Measurements from ENCODE around the gene ACOT11.

ACOT11 gene

DNA sequence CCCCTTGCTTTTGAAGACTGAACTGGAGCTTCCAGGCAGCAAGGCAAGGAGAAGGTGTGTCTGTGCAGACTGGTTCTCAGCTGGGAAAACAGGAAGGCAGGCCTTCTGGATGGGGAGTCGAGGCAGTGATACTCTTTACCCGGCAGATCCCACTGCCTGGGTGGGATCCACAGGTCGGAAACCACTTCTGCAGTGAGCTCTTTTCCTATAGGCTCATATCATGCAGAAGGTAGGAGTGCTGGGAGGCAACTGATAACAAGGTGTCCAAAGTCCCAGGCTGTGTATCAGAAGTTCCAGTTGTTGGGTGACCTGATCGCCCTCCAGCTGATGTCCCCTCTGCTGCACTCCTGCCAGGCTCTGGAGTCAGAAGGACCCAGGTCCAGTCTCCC lies 17.1 kb downstream of the ACOT11 start:
- H3K4me3 ChIP-seq (ENCODE audit: low read length): no peak overlapping the region
- no peak for TF ChIP-seq ZNF274 (IDR thresholded peaks at IDR 0.05; ENCODE audit: low read depth, low read length)

DNA sequence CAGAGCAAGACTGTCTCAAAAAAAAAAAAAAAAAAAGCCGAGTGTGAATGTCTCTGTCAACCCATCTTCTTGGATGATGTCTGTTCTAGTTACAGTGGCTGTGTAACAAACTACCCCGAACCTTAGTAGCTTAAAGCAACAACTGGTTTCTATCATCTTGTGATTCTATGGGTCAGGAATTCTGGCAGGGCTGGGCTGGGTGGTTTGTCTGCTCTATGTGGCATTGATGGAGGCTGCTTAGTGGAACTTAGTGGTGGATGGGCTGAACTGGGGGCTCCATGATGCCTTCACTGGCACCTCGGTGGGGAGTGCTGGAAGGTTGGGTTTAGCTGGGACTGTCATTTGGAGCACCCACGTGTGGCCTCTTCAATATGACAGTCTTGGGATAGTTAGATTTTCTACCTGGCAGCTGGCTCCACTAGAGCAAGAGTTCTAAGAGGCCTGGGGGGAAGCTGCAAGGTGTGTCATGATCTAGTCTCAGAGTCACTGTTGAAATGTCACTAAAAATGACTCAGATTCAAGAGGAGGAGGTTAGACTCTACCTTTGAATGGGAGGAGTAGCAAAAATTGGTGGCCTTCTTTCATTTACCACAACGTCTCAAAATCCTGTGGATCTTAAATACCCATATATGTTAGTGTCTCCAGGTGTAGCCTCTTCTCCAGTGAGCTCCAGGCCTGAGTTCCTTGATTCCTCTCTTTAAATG lies 18.6 kb downstream of the ACOT11 start:
- TF ChIP-seq ZNF274 (IDR thresholded peaks at IDR 0.05; ENCODE audit: low read depth, low read length): no peak
- H3K4me3 ChIP-seq (ENCODE audit: low read length): no peak overlapping the region

DNA sequence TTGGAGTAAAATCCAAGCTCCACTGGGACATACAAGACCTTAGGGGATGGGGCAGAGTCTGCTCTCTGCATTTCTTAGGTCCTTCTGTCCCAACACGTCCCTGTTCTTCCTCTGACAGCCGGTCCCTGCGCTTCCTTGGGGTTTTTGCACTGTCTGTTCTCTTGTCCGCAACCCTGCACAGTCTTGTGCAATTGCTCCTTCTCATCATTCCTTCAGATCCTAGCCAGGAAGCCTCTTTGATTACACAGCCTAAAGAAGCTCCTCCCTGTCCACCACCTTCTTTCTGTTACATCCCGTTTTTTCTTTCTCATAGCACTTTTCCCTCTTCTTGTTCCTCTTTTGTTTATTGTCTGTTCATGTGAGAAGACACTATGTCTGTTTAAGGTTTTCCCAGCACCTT lies 19.9 kb downstream of the ACOT11 start:
- TF ChIP-seq ZNF274 (IDR thresholded peaks at IDR 0.05; ENCODE audit: low read depth, low read length): no peak
- H3K4me3 ChIP-seq (ENCODE audit: low read length): no peak overlapping the region

DNA sequence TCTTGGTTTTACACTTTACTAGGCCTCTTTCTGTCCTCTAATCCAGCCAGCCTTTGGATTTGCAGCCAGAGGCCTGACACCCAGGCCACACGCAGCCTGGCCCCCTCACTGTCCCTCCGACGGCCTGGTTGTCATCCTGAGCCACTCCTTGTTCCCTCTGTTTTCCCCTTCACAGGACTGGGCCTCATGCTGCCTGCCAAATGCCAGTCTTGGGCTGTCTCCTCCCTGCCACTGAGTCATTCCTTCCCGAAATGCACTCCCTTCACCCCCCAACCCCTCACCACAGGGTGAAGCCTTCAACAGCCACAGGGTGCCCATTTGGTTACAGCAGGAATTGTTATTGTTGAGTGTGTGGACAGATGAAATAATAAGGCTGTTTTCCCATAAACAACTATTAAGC lies 21.3 kb downstream of the ACOT11 start:
- H3K4me3 ChIP-seq (ENCODE audit: low read length): no peak overlapping the region
- TF ChIP-seq ZNF274 (IDR thresholded peaks at IDR 0.05; ENCODE audit: low read depth, low read length): no peak

DNA sequence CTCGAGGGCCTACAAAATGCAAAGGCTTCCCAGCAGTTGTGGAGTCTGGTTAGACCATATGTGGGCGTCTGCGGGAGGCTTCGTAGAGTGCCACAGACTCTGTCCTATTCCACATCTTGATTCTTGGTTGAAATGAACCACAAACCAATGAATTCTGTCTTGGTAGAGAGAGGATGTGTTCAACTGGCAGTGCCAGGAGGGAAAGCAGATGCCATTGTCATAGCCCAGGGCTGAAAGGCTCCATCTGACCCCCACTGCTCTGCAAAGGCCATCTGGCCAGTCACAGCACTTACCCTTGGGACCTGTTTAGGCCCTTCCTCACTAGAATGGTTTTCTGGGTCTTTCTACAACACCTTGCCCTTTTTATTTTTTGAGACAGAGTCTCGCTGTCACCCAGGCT lies 22.1 kb downstream of the ACOT11 start:
- no peak for TF ChIP-seq ZNF274 (IDR thresholded peaks at IDR 0.05; ENCODE audit: low read depth, low read length)
- no peak overlapping the region for H3K4me3 ChIP-seq (ENCODE audit: low read length)

DNA sequence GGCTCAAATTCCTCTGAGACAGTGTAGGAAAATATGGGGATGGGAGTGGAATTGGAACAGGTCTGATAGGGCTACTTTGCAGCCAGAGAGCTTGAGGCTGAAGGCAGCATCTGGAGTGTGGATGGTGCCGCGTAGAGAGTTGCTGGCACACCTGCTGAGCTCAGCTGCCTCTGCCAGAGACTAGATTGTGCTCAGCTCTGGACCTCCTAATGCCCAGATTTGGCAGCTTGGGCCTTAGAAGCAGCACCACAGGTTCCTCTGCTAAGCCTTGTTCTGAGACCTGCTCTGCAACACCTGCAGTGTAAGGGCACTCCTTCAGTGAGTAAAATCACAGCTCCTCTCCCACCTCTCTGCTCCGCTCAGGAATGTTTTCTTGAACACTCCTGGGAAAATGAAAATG lies 23.3 kb downstream of the ACOT11 start:
- no peak overlapping the region for H3K4me3 ChIP-seq (ENCODE audit: low read length)
- no peak for TF ChIP-seq ZNF274 (IDR thresholded peaks at IDR 0.05; ENCODE audit: low read depth, low read length)

DNA sequence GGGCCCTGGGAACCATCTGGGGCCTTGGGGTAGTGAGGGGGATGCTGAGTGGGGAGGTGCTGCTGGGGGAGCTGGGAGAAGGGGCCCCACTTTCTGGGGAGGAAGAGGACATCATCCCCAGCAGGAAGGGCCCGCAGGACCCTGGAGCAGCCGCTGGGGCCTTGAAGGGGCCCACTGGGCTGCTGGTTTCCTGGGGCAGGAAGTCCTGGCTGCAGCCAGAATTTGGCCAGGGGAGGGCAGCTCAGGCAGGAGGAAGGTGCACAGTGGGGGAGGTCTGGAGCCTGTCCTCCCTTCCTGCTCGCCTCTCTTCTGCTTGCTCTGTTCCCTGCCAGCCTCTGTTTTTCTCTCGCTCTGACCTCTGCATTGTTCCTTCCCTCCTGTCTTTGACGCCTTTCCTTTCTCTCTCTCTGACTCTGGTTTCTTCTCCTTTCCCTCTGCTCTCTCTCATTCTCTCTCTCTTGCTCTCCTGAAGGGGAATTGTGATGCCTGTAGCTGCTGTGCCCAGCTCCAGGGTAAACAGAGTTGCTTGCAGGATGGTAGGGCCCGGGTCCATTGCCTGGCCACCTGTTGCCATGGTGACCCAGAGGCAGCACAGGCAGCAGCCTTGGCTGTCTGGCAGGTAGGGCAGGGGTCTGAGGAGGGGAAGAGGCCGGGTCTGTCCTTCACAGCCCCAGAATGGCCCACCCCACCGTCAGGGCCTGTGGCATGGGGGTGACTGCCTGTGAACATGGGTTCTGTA lies 23.9 kb downstream of the ACOT11 start:
- no peak overlapping the region for H3K4me3 ChIP-seq (ENCODE audit: low read length)
- TF ChIP-seq ZNF274 (IDR thresholded peaks at IDR 0.05; ENCODE audit: low read depth, low read length): no peak

DNA sequence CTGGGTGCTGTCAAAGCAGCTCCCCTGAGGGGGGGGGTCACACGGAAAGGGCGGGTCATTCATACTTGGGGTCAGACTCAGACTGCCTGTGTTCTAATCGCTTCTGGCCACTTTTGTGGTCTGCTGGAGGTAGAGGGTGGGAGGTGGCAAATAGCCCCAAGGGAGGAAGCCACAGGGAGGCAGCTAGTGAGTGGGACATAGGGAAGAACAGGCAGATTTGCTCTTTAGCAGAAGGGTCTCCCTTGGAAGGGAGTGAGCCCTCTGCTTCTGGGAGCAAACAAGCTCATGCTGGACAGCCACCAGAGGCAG lies 24.5 kb downstream of the ACOT11 start:
- no peak for TF ChIP-seq ZNF274 (IDR thresholded peaks at IDR 0.05; ENCODE audit: low read depth, low read length)
- no peak overlapping the region for H3K4me3 ChIP-seq (ENCODE audit: low read length)

DNA sequence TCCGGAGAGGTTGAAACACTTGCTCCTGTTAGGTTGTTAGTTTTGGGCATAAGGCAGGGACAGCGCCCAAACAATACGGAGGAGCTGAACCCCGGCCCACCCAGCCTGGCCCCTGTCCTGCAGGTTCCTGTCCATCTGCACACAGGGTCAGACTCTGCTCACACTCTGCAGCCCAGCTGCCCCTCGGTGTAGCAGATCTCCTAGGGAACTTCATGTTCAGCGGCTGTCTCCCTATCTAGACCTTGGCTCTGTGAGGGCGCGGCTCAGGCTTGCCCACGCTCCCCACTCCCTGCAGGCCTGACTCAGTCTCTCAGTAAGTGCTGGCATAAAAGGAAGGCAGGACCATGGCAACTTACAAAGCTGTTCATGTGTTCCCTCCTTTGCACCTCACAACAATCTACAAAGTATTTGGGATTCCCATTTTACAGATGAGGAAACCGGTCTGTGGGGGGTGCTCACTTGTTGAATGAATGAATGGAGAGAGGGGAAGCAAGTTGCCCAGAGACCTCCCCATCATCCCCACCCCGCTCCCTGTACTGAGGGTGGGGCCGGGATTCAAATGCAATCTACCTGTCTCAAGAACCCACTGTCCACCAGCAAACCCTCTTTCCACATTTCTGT lies 26.2 kb downstream of the ACOT11 start:
- no peak overlapping the region for H3K4me3 ChIP-seq (ENCODE audit: low read length)
- TF ChIP-seq ZNF274 (IDR thresholded peaks at IDR 0.05; ENCODE audit: low read depth, low read length): no peak

DNA sequence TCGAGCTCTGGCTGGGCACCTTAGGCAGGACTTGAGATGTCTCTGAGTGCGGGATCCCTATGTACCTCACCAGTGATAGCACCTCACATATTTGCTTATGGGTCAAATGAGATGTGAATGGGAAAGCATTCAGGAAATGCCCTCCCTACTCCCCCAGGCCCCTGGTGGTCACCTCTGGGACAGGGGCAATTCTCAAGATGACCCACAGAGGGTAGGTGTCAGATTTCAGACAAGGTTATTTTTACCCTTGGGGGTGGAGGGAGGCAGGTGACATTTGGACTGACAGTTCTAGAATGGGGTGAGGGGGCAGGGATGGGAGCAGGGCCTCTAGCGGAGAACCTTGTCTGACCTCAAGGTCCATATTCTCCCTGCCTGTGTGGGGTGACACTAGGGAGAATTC lies 27.1 kb downstream of the ACOT11 start:
- TF ChIP-seq ZNF274 (IDR thresholded peaks at IDR 0.05; ENCODE audit: low read depth, low read length): no peak
- H3K4me3 ChIP-seq (ENCODE audit: low read length): no peak overlapping the region

DNA sequence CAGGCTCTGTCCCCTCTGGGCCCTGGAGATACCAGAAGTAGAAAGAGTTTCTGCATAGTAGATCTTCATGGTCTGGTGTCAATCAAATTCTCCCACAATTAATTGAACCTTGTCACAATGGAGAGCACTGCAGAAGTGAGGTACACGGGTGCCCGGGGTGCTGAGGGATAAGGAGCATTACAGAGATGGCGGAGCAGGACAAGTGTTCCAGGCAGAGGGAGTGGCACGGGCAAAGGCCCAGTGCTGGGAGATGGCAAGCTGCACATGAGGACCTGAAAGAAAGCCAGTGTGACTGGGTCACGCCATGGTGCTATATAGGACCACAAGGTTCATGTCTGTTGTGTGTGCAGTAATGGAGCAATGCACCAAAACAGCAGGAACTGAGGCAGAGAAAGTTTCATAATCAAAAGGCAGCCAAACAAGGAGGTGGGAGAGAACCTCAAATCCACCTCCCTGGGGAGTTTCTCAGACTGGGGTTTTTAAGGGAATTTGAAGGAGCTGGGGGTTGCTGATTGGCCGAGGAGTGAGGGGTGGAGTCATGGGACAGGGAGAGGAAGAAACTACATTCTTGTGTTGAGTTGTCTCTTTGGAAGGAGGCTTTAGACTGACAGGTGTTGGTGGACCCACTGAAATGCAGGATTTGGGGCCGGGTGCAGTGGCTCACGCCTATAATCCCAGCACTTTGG lies 27.7 kb downstream of the ACOT11 start:
- no peak overlapping the region for H3K4me3 ChIP-seq (ENCODE audit: low read length)

DNA sequence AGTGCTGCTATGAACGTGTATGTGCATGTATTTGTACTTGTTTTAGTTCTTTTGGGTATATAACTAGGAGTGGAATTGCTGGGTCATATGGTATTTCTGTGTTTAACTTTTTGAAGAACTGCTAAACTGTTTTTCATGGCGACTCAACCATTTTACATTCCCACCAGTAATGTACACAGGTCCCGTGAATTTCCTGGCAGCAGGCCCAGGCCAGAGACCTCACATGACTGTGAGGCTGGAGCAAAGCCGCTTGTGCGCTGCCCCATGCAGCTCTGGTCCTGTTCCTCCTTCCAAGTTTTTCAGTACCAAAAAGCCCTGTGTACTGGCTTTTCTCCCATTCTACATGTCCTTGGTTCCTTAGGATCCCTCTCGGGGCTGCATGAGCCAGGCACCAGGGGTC lies 29.6 kb downstream of the ACOT11 start:
- TF ChIP-seq ZNF274 (IDR thresholded peaks at IDR 0.05; ENCODE audit: low read depth, low read length): no peak
- no peak overlapping the region for H3K4me3 ChIP-seq (ENCODE audit: low read length)

More for the DNA sequence above, 27.7 kb downstream of the ACOT11 start:
- TF ChIP-seq ZNF274 (IDR thresholded peaks at IDR 0.05; ENCODE audit: low read depth, low read length): no peak

DNA sequence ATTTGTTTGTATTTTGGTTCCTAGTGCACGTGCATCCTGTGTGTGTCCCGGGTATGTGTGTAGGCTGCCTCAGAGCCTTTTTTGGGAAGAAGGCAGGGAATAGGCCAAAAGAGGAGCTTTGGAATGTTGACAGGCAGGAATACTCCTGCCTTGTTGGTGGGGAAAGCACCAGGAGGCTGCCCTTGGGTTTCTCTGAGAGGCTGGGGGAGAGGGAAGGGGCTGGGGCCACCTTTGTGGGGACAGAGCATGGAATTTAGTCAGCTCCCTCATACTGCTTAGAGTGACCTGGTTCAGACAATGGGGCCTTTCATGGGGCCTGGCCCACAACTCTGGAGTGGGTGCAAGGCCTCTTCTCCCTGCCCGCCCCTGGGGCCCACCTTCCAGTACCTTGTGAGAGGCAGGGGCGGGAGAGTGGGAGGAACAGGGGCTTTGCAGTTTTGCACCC lies 31.3 kb downstream of the ACOT11 start:
- no peak overlapping the region for H3K4me3 ChIP-seq (ENCODE audit: low read length)
- no peak for TF ChIP-seq ZNF274 (IDR thresholded peaks at IDR 0.05; ENCODE audit: low read depth, low read length)

DNA sequence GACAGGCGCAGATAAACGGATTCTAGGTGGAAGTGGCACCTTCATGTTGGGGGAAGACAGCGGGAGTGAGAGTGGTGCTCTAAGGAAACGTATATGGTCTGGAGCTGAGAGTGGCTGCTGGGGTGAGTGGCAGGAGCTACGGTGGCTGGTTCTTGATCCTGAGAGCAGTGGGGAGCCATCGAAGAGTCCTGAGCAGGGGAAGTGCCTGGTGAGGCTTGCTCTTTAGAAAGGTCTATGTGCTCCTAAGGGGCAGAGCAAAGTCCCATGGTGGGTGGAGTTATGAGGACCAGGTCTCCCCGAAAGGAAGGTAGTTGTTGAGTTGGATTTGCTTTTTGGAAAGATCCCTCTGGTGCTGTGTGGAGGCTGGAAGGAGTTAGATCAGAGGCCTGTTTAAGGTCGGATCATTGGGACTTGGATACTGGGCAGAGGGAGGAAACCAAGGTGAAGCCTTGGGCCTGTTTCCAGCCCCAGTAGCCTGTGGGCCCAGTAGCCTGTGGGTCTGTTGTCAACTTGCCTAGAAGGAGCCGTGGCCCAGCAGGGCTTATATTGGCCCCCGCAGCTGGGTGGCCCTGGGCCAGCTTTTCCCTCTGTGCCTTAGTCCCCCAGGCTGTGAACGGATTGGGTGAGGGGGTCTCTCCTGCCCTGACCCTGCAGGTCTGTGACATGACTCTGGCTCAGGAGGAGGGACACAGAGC lies 33.0 kb downstream of the ACOT11 start:
- TF ChIP-seq ZNF274 (IDR thresholded peaks at IDR 0.05; ENCODE audit: low read depth, low read length): no peak
- no peak overlapping the region for H3K4me3 ChIP-seq (ENCODE audit: low read length)

Measured in GM08714 (cell line).